Measurements from ENCODE around the gene SLC5A5.

SLC5A5 gene

GRCh38 chr19:17859533-17860330 lies 12.0 kb upstream of the SLC5A5 start, which contains the start of gene RPL18A:
TSS of gene RPL18A (plus strand) at chr19:17859910. CDS start at chr19:17859957, 47 bp downstream.
- no peaks in the 10 kb centered on the region for H3K9me3 ChIP-seq (ENCODE audit: low read length)
- peak within 1 kb of the TSS; percentile 99 for H3K4me3 ChIP-seq (ENCODE audit: low read length)
- no peaks in the 10 kb centered on the region for H3K27me3 ChIP-seq (ENCODE audit: insufficient read depth, low read length)
- H3K4me1 ChIP-seq (ENCODE audit: insufficient read depth, low read length), result peaks cover 15% of the 10 kb centered on the region
- peak within 1 kb of the TSS; percentile 85 for H2AFZ ChIP-seq (ENCODE audit: low read depth, low read length)
- peaks cover 40% of the 10 kb centered on the region for H3K36me3 ChIP-seq (ENCODE audit: insufficient read depth, low read length)

- peak overlapping the region; percentile 99 for H3K4me3 ChIP-seq (ENCODE audit: low read length)
- H2AFZ ChIP-seq (ENCODE audit: low read depth, low read length), result no peak overlapping the region
- H3K36me3 ChIP-seq (ENCODE audit: insufficient read depth, low read length), result peaks cover 43% of the 10 kb centered on the region
- H3K9me3 ChIP-seq (ENCODE audit: low read length), result no peaks in the 10 kb centered on the region
- H3K4me1 ChIP-seq (ENCODE audit: insufficient read depth, low read length), result peaks cover 15% of the 10 kb centered on the region
- no peaks in the 10 kb centered on the region for H3K27me3 ChIP-seq (ENCODE audit: insufficient read depth, low read length)
These were observed 11.3 kb upstream of the SLC5A5 start for GRCh38 chr19:17860331-17860992.

GRCh38 chr19:17860993-17861360 lies 10.8 kb upstream of the SLC5A5 start:
- H3K36me3 ChIP-seq (ENCODE audit: insufficient read depth, low read length), result peaks cover 46% of the 10 kb centered on the region

GRCh38 chr19:17861542-17862402 lies 10.0 kb upstream of the SLC5A5 start:
- H3K4me3 ChIP-seq (ENCODE audit: low read length), result peak overlapping the region; percentile 99
- H3K27me3 ChIP-seq (ENCODE audit: insufficient read depth, low read length), result no peaks in the 10 kb centered on the region
- peaks cover 15% of the 10 kb centered on the region for H3K4me1 ChIP-seq (ENCODE audit: insufficient read depth, low read length)
- no peak overlapping the region for H2AFZ ChIP-seq (ENCODE audit: low read depth, low read length)
- peaks cover 46% of the 10 kb centered on the region for H3K36me3 ChIP-seq (ENCODE audit: insufficient read depth, low read length)
- no peaks in the 10 kb centered on the region for H3K9me3 ChIP-seq (ENCODE audit: low read length)

More at GRCh38 chr19:17860993-17861360, 10.8 kb upstream of the SLC5A5 start:
- no peaks in the 10 kb centered on the region for H3K9me3 ChIP-seq (ENCODE audit: low read length)
- peak overlapping the region; percentile 99 for H3K4me3 ChIP-seq (ENCODE audit: low read length)
- H3K27me3 ChIP-seq (ENCODE audit: insufficient read depth, low read length), result no peaks in the 10 kb centered on the region
- H3K4me1 ChIP-seq (ENCODE audit: insufficient read depth, low read length), result peaks cover 15% of the 10 kb centered on the region
- H2AFZ ChIP-seq (ENCODE audit: low read depth, low read length), result no peak overlapping the region

GRCh38 chr19:17862711-17863519 lies 8.8 kb upstream of the SLC5A5 start:
- Histone ChIP-seq H3K4me3 (ENCODE audit: low read length) (no peak overlapping the region), H3K27me3 (ENCODE audit: insufficient read depth, low read length) (no peaks in the 10 kb centered on the region), H3K4me1 (ENCODE audit: insufficient read depth, low read length) (peaks cover 15% of the 10 kb centered on the region), H2AFZ (ENCODE audit: low read depth, low read length) (no peak overlapping the region), H3K36me3 (ENCODE audit: insufficient read depth, low read length) (peaks cover 46% of the 10 kb centered on the region), H3K9me3 (ENCODE audit: low read length) (no peaks in the 10 kb centered on the region)

- Histone ChIP-seq H3K4me3 (ENCODE audit: low read length) (no peak overlapping the region), H3K36me3 (ENCODE audit: insufficient read depth, low read length) (peaks cover 46% of the 10 kb centered on the region), H3K4me1 (ENCODE audit: insufficient read depth, low read length) (peaks cover 15% of the 10 kb centered on the region), H3K27me3 (ENCODE audit: insufficient read depth, low read length) (no peaks in the 10 kb centered on the region), H3K9me3 (ENCODE audit: low read length) (no peaks in the 10 kb centered on the region), H2AFZ (ENCODE audit: low read depth, low read length) (no peak overlapping the region)
These were observed 8.1 kb upstream of the SLC5A5 start for GRCh38 chr19:17863520-17864182.

- no peak overlapping the region for H3K4me3 ChIP-seq (ENCODE audit: low read length)
- no peaks in the 10 kb centered on the region for H3K27me3 ChIP-seq (ENCODE audit: insufficient read depth, low read length)
- no peaks in the 10 kb centered on the region for H3K9me3 ChIP-seq (ENCODE audit: low read length)
- no peak overlapping the region for H2AFZ ChIP-seq (ENCODE audit: low read depth, low read length)
- H3K4me1 ChIP-seq (ENCODE audit: insufficient read depth, low read length), result peaks cover 11% of the 10 kb centered on the region
- peaks cover 45% of the 10 kb centered on the region for H3K36me3 ChIP-seq (ENCODE audit: insufficient read depth, low read length)
These were observed 6.1 kb upstream of the SLC5A5 start for GRCh38 chr19:17865364-17866311.

GRCh38 chr19:17866312-17866963 lies 5.3 kb upstream of the SLC5A5 start:
- H3K9me3 ChIP-seq (ENCODE audit: low read length), result no peaks in the 10 kb centered on the region
- peaks cover 39% of the 10 kb centered on the region for H3K36me3 ChIP-seq (ENCODE audit: insufficient read depth, low read length)
- H2AFZ ChIP-seq (ENCODE audit: low read depth, low read length), result no peak overlapping the region
- peaks cover 7% of the 10 kb centered on the region for H3K27me3 ChIP-seq (ENCODE audit: insufficient read depth, low read length)
- no peak overlapping the region for H3K4me3 ChIP-seq (ENCODE audit: low read length)
- H3K4me1 ChIP-seq (ENCODE audit: insufficient read depth, low read length), result peaks cover 4% of the 10 kb centered on the region

GRCh38 chr19:17866964-17867486 lies 4.7 kb upstream of the SLC5A5 start:
- no peaks in the 10 kb centered on the region for H3K4me1 ChIP-seq (ENCODE audit: insufficient read depth, low read length)
- H3K36me3 ChIP-seq (ENCODE audit: insufficient read depth, low read length), result peaks cover 33% of the 10 kb centered on the region
- peaks cover 13% of the 10 kb centered on the region for H3K27me3 ChIP-seq (ENCODE audit: insufficient read depth, low read length)
- H2AFZ ChIP-seq (ENCODE audit: low read depth, low read length), result no peak overlapping the region
- no peaks in the 10 kb centered on the region for H3K9me3 ChIP-seq (ENCODE audit: low read length)
- H3K4me3 ChIP-seq (ENCODE audit: low read length), result no peak overlapping the region

GRCh38 chr19:17868669-17869068 lies 3.1 kb upstream of the SLC5A5 start:
- Histone ChIP-seq H3K9me3 (ENCODE audit: low read length) (no peaks in the 10 kb centered on the region), H3K36me3 (ENCODE audit: insufficient read depth, low read length) (peaks cover 17% of the 10 kb centered on the region), H3K4me1 (ENCODE audit: insufficient read depth, low read length) (peaks cover under 1% of the 10 kb centered on the region), H3K27me3 (ENCODE audit: insufficient read depth, low read length) (peaks cover 26% of the 10 kb centered on the region), H2AFZ (ENCODE audit: low read depth, low read length) (no peak overlapping the region), H3K4me3 (ENCODE audit: low read length) (no peak overlapping the region)

All from neuron (in vitro differentiated cells).